Motor neuron (in vitro differentiated cells): ENCODE measurements around the gene LRP2. TPM values are rescaled to one million over a fixed set of nuclear protein-coding genes. Genes with fewer than 3 reads are reported as not detected.
A peak's percentile ranks its signal among the peaks of the same experiment; 100 is the strongest.
"Not testable (repeated sequence)": the region's sequence is repeated elsewhere in the genome, so short reads cannot be mapped to it uniquely, and the experiment has no call there.

Source experiments
- ATAC-seq, 8 experiments: fragments of 200-7000 bp; cut with Tn5 transposase; replicated peaks in 6 of 8; 2 replicates each; pipeline ENCODE4 v1.8.0; 2021; ENCODE audit warnings: mild to moderate bottlenecking in 8 of 8, moderate library complexity in 8 of 8
- H3K27ac ChIP-seq, 2 donors: fragments of 250-450 bp; sonication (Bioruptor Pico); 2 replicates each; pipeline ENCODE4 v1.9.0; 2021; ENCODE audit warnings: antibody characterized with exemption in 2 of 2, mild to moderate bottlenecking in 2 of 2, moderate library complexity in 1 of 2
- H3K4me1 ChIP-seq, 2 donors: fragments of 250-450 bp; sonication (Bioruptor Pico); replicated peaks in 1 of 2; 2 replicates each; pipeline ENCODE4 v1.6.1; 2021; ENCODE audit warnings: antibody characterized with exemption in 2 of 2, mild to moderate bottlenecking in 2 of 2, moderate library complexity in 1 of 2
- H3K4me3 ChIP-seq, 5 donors: fragments of 250-450 bp; sonication (Bioruptor Pico); 2 replicates each; pipeline ENCODE4 v1.9.0; 2021; ENCODE audit warnings: antibody characterized with exemption in 5 of 5, mild to moderate bottlenecking in 5 of 5, moderate library complexity in 4 of 5
- WGBS, 10 experiments: fragments of 450-650 bp; shearing (Covaris generic); methylation state at CpG; one replicate each; pipeline ENCODE4 v1.0.0; 2022; 5-methylcytosine and 5-hydroxymethylcytosine counted together
- in situ Hi-C, 9 experiments: fragments of 400-800 bp; cut with MboI; loops; one replicate each; pipeline ENCODE4 v1.15.0; 2021; ENCODE audit warnings: low sequenced_read_pairs in 9 of 9, low pct_unique_long_range_greater_than_20kb in 2 of 9; ENCODE audit not compliant: unreplicated experiment in 9 of 9
- total RNA-seq, 8 experiments: library from RNA; unstranded; fragments of 300-600 nt; gene quantifications; 2 replicates each; pipeline versions ENCODE4 v1.2.3 to v1.2.4, GENCODE V29; 2022

Gene LRP2
- 10 to 100 TPM in 2 of 8 experiments, 1 to 10 TPM in 3, under 1 TPM in 2, not detected in 1; 0.03 to 29.2 (median 6.5) TPM for total RNA-seq

GRCh38 chr2:169362118-169362893 is at the start of gene LRP2:
Gene LRP2, minus strand, starts transcription at chr2:169362534. Its CDS starts 135 bp downstream, at chr2:169362399.
- Histone ChIP-seq H3K4me1 (peaks cover 10 to 15% of the 10 kb centered on the region in 2 donors), H3K27ac (peak within 1 kb of the TSS in 1 of 2 donors; percentile 28), H3K4me3 (peak within 1 kb of the TSS; percentile 37 to 60 (median 48))
- in situ Hi-C loops: no loop called here
- peak; percentile 12 to 26 (median 16) for ATAC-seq
- WGBS, 10 experiments: 0 to 5% (median 2%) methylated on average over 1 to 13 of the region's 75 CpGs; no CpG with 5 or more reads in 6 of the 10 experiments

GRCh38 chr2:169406891-169407290 is 44.6 kb upstream of the LRP2 start:
- ATAC-seq: no peak
- WGBS, 10 experiments: 0 to 100% (median 90%) methylated on average over 1 to 2 of the region's 3 CpGs; no CpG with 5 or more reads in 3 of the 10 experiments
- H3K4me3 ChIP-seq: no peak overlapping the region
- in situ Hi-C loops: no loop called here
- H3K4me1 ChIP-seq: no peaks in the 10 kb centered on the region
- no peak overlapping the region for H3K27ac ChIP-seq

DNA sequence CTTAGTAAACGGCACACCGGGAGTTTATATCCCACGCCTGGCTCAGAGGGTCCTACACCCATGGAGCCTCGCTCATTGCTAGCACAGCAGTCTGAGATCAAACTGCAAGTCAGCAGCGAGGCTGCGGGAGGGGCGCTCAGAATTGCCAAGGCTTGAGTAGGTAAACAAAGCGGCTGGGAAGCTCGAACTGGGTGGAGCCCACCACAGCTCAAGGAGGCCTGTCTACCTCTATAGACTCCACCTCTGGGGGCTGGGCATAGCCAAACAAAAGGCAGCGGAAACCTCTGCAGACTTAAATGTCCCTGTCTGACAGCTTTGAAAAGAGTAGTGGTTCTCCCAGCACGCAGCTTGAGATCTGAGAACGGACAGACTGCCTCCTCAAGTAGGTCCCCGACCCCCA is 37.2 kb upstream of the LRP2 start:
- 0 to 100% (median 80%) methylated on average over 1 to 4 of the region's 13 CpGs; no CpG with 5 or more reads in 5 of the 10 experiments for WGBS, 10 experiments
- H3K27ac ChIP-seq, in situ Hi-C loops, H3K4me1 ChIP-seq, H3K4me3 ChIP-seq, ATAC-seq: not testable (repeated sequence)

DNA sequence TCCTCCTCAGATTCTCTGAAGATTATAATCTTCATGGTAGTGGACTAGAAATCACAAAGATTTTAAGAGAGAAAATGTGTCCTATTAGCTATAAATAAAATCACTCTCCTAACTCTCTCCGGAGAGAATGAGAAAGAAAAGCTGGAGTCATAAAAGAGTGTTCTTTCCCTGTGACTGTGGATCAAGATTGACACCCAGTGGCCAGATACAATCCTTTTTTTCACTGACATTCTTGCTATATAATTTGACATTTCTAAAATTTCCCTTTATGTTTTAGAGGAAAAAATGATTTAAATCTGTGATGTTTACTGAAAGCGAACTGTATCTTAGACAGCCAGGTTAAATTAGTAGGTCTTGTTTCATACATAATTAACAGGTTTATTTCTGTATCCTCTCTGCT is 35.4 kb upstream of the LRP2 start:
- peaks cover 3% of the 10 kb centered on the region in 2 donors for H3K4me1 ChIP-seq
- ATAC-seq: peak in 1 of 8 experiments; percentile 48
- H3K4me3 ChIP-seq: no peak overlapping the region
- no peak overlapping the region for H3K27ac ChIP-seq
- WGBS, 10 experiments: 7 to 81% (median 60%) methylated on average over 1 to 2 of the region's 2 CpGs; no CpG with 5 or more reads in 1 of the 10 experiments
- in situ Hi-C loops: no loop called here

DNA sequence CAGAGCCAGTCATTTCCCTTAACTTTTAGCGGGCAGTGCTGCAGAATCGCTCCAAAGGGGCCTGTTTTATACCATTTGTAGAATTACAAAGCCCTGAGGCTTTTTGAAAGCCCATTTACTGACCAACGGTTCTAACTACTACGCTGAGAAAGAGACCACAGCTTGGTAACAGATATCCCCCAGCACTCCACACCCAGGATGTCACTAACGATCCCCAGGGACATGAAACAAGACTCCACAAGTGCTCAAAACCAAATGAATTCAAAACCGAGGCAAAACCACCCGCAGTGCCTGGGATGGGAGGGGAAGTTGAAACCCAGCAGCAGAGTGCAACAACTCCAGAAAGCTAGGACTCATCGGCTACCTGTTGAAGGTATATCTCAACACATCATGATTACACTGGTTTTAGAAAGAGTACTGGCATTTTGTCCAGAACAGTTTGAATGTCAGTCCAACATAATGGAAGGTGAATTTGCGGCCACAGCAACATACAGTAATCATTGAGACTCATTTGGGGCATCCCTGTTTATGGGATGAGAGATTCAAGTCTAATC is 33.6 kb upstream of the LRP2 start:
- Histone ChIP-seq H3K27ac (no peak overlapping the region), H3K4me1 (peaks cover 3% of the 10 kb centered on the region in 2 donors), H3K4me3 (no peak overlapping the region)
- ATAC-seq: no peak
- WGBS, 10 experiments: 0 to 100% (median 74%) methylated on average over 1 to 8 of the region's 9 CpGs; no CpG with 5 or more reads in 1 of the 10 experiments
- in situ Hi-C loops: no loop called here

GRCh38 chr2:169393068-169393590 is 30.8 kb upstream of the LRP2 start:
- peaks cover 3% of the 10 kb centered on the region in 2 donors for H3K4me1 ChIP-seq
- WGBS, 10 experiments: 0 to 83% (median 77%) methylated on average over 1 to 7 of the region's 7 CpGs; no CpG with 5 or more reads in 1 of the 10 experiments
- no peak overlapping the region for H3K4me3 ChIP-seq
- in situ Hi-C loops: no loop called here
- ATAC-seq: peak in 1 of 8 experiments; percentile 26
- no peak overlapping the region for H3K27ac ChIP-seq

- H3K4me1 ChIP-seq: peaks cover 3% of the 10 kb centered on the region in 2 donors
- in situ Hi-C loops: no loop called here
- H3K4me3 ChIP-seq: no peak overlapping the region
- 0 to 92% (median 0%) methylated on average over 1 of the region's 1 CpG; no CpG with 5 or more reads in 3 of the 10 experiments for WGBS, 10 experiments
- ATAC-seq: no peak
- no peak overlapping the region for H3K27ac ChIP-seq
These were observed 28.9 kb upstream of the LRP2 start for GRCh38 chr2:169391236-169391635.

DNA sequence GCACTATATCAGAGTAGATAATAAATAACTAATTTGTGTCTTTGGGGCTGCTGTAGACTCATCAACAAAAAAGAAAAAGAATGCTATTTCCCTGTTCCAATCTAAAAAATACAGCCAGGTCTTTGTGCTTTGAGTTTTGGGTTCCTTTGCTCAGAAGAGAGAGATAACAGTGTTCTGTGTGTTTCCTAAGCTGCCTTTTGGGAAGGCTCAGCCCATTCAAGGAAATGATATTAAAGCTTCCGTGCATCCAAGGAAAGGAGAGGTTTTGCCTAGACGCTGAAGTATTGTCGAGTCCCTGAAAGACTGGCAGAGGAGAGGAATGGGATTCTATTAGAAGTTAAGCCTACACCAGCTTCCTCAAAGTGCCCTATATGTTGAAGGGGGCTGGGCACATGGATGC is 25.8 kb upstream of the LRP2 start:
- no peak overlapping the region for H3K4me3 ChIP-seq
- 0 to 100% (median 59%) methylated on average over 1 to 3 of the region's 3 CpGs; no CpG with 5 or more reads in 1 of the 10 experiments for WGBS, 10 experiments
- in situ Hi-C loops: no loop called here
- peaks cover 2% of the 10 kb centered on the region in 2 donors for H3K4me1 ChIP-seq
- no peak overlapping the region for H3K27ac ChIP-seq
- ATAC-seq: no peak

DNA sequence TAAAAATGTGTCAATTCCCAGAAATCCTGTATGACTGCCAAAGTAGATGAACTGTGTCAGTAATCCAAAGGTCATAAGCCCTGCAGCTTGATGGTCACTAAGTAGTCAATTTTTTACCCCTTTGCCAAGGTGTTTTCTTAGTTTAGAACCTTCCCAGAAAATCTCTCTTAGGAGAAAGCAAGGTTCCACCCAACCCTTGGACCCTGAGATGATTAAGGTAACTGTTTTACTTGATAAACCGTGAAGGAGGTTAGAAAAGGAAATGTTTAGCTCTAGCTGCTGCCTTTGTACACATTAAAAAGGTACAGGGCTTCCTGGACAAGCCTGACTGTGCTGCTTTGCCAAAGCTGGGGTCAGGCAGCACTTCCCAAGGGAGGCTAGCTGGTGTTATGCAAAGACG is 24.4 kb upstream of the LRP2 start:
- in situ Hi-C loops: no loop called here
- no peak for ATAC-seq
- no peak overlapping the region for H3K4me3 ChIP-seq

GRCh38 chr2:169384816-169385215 is 22.5 kb upstream of the LRP2 start:
- H3K27ac ChIP-seq: no peak overlapping the region
- WGBS, 10 experiments: 0 to 100% (median 88%) methylated on average over 1 to 6 of the region's 6 CpGs
- no peak overlapping the region for H3K4me3 ChIP-seq
- ATAC-seq: no peak
- in situ Hi-C loops: no loop called here
- H3K4me1 ChIP-seq: no peaks in the 10 kb centered on the region

More for the DNA sequence above, 24.4 kb upstream of the LRP2 start:
- Histone ChIP-seq H3K27ac (no peak overlapping the region), H3K4me1 (no peaks in the 10 kb centered on the region)
- whole genome bisulfite sequencing, 10 experiments: 0 to 100% (median 79%) methylated on average over 1 to 2 of the region's 2 CpGs; no CpG with 5 or more reads in 4 of the 10 experiments

DNA sequence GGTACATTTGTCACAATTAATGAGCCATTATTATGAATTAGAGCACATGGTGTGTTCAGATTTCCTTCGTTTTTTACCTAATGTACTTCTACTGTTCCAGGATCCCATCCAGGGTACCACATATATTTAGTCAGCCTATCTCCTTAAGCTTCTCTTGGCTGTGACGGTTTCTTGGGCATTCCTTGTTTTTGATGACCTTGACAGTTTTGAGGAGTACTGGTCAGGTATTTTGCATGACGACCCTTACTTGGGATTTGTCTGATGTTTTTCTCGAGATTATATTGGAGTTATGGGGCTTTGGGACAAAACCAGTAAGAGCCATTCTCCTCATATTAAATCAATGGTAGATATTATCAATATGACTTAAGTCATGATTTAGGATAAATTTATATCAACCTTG is 10.2 kb upstream of the LRP2 start:
- Histone ChIP-seq H3K4me1 (no peaks in the 10 kb centered on the region), H3K4me3 (no peak overlapping the region), H3K27ac (no peak overlapping the region)
- 0 to 93% (median 80%) methylated on average over 1 to 4 of the region's 4 CpGs for WGBS, 10 experiments
- no peak for ATAC-seq
- in situ Hi-C loops: no loop called here

- in situ Hi-C loops: no loop called here
- ATAC-seq: no peak
- Histone ChIP-seq H3K27ac (no peak overlapping the region), H3K4me1 (peaks cover 10 to 11% of the 10 kb centered on the region in 2 donors), H3K4me3 (no peak overlapping the region)
These were observed 3.7 kb upstream of the LRP2 start for GRCh38 chr2:169366066-169366465.

- H3K4me1 ChIP-seq: peaks cover 10 to 15% of the 10 kb centered on the region in 2 donors
- H3K27ac ChIP-seq: peak overlapping the region in 1 of 2 donors; percentile 46
- 0 to 83% (median 28%) methylated on average over 1 to 4 of the region's 4 CpGs; no CpG with 5 or more reads in 1 of the 10 experiments for WGBS, 10 experiments
- in situ Hi-C loops: no loop called here
- no peak for ATAC-seq
- peak overlapping the region; percentile 37 to 60 (median 48) for H3K4me3 ChIP-seq
These were observed 2.7 kb upstream of the LRP2 start for GRCh38 chr2:169365029-169365480.
